Stomach (tissue), 4 donors: ENCODE measurements around the gene ACO1.

Source experiments
- CTCF ChIP-seq, 7 experiments: fragments of 450-650 bp in 4 of 7; fragments of 200-600 bp in 3 of 7; sonication (generic) in 3 of 7; IDR thresholded peaks; one replicate each; pipeline ENCODE4 v1.5.1; 2016 to 2019; ENCODE audit warnings: antibody characterized with exemption in 7 of 7, control low read depth in 2 of 7, mild to moderate bottlenecking in 1 of 7
- EP300 ChIP-seq: sonication (generic); formaldehyde crosslinking; IDR thresholded peaks from one replicate; pipeline ENCODE4 v1.6.1; 2017; ENCODE audit warnings: antibody characterized with exemption
- POLR2A ChIP-seq, 4 donors: fragments of 450-650 bp; IDR thresholded peaks; one replicate each; pipeline ENCODE4 v1.6.1; 2016; ENCODE audit warnings: antibody characterized with exemption in 4 of 4, control low read depth in 2 of 4, mild to moderate bottlenecking in 1 of 4, moderate library complexity in 1 of 4
- POLR2AphosphoS5 ChIP-seq, 3 donors: sonication (generic); formaldehyde crosslinking; IDR thresholded peaks; one replicate each; pipeline ENCODE4 v1.6.1; 2016; ENCODE audit warnings: antibody characterized with exemption in 3 of 3

GRCh38 chr9:32419921-32420320 lies 35.5 kb downstream of the ACO1 start:
- TF ChIP-seq CTCF (IDR thresholded peaks at IDR 0.05) (no peak), POLR2A (IDR thresholded peaks at IDR 0.05) (no peak), EP300 (no peak), POLR2AphosphoS5 (IDR thresholded peaks at IDR 0.05) (no peak)
